Uterus (tissue), 4 donors: ENCODE results near the gene RAB33B. TPM values are rescaled to one million over a fixed set of nuclear protein-coding genes. Genes with fewer than 3 reads are reported as not detected.
"Not testable (repeated sequence)": the region's sequence is repeated elsewhere in the genome, so short reads cannot be mapped to it uniquely, and the experiment has no call there.

Source experiments
- DNase-seq, 2 donors: peaks; one replicate each; pipeline ENCODE4 v3.0.0-alpha.2; 2019 to 2020
- H3K27ac ChIP-seq, 2 donors: fragments of 200-600 bp; sonication (generic); 1 replicate in 1 of 2; 2 replicates in 1 of 2; pipeline ENCODE4 v1.5.1; 2016 to 2018
- H3K27me3 ChIP-seq, 2 donors: fragments of 200-600 bp; sonication (generic); one replicate each; pipeline ENCODE4 v1.5.1; 2018 to 2019; ENCODE audit warnings: control low read depth in 1 of 2
- H3K36me3 ChIP-seq, 2 donors: fragments of 200-600 bp; sonication (generic); one replicate each; pipeline ENCODE4 v1.5.1; 2019; ENCODE audit warnings: control low read depth in 1 of 2
- H3K4me1 ChIP-seq, 2 donors: fragments of 200-600 bp; sonication (generic); one replicate each; pipeline ENCODE4 v1.5.1; 2018 to 2019; ENCODE audit warnings: control low read depth in 1 of 2
- H3K4me3 ChIP-seq, 2 donors: fragments of 200-600 bp; sonication (generic); 1 replicate in 1 of 2; 2 replicates in 1 of 2; pipeline ENCODE4 v1.5.1; 2018 to 2019; ENCODE audit warnings: mild to moderate bottlenecking in 1 of 2
- H3K9me3 ChIP-seq, 2 donors: fragments of 200-600 bp; sonication (generic); one replicate each; pipeline ENCODE4 v1.5.1; 2019; ENCODE audit warnings: control low read depth in 1 of 2
- POLR2A ChIP-seq, 2 donors: fragments of 450-650 bp; IDR thresholded peaks; one replicate each; pipeline ENCODE4 v1.6.1; 2016; ENCODE audit warnings: antibody characterized with exemption in 2 of 2, mild to moderate bottlenecking in 1 of 2, moderate library complexity in 1 of 2
- intact Hi-C: fragments of 100-400 bp; cut with DNase I; formaldehyde crosslinking; loops from one replicate; pipeline ENCODE4 v1.15.1; 2023; ENCODE audit warnings: low total_unique reads
- total RNA-seq, 4 donors: library from RNA; depleted of rRNA in 3 of 4; stranded (reverse); fragments of >200 nt in 3 of 4; gene quantifications; one replicate each; pipeline versions ENCODE4 v1.1.0 to v1.2.4, GENCODE V29; 2014 to 2023
- TF ChIP-seq, protein P1 (sequence below), 4 experiments: fragments of 200-600 bp in 2 of 4; fragments of 450-650 bp in 2 of 4; sonication (generic) in 2 of 4; IDR thresholded peaks; one replicate each; pipeline ENCODE4 v1.5.1; 2016 to 2019; ENCODE audit warnings: antibody characterized with exemption in 4 of 4, mild to moderate bottlenecking in 2 of 4, moderate library complexity in 1 of 4
- donor health status: DM: yes; HTN: yes; CAD: no.

RAB33B gene
- total RNA-seq, 4 donors from 2014 or later = 9.2 to 46.8 (median 13.8) TPM

DNA sequence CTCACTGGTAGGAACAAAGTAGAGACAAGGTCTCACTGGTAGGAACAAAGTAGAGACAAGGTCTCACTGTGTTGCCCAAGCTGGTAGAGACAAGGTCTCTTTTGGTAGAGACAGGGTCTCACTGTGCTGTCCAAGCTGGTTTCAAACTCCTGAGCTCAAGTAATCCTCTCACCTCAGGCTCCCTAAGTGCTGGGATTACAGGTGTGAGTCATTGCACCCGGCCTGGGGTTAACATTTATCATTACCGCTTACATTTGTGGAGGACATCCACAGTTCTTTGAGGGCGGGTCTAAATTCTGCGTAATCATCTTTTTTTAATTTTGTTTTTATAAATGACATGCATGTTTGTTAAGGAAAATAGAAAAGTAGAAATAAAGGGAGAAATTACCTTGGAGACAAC lies 12.0 kb downstream of the RAB33B start:
- intact Hi-C loops = no loop called here
- H3K27ac ChIP-seq = no peak overlapping the region
- H3K36me3 ChIP-seq = no peaks in the 10 kb centered on the region
- H3K27me3 ChIP-seq = no peaks in the 10 kb centered on the region
- no peaks in the 10 kb centered on the region for H3K9me3 ChIP-seq
- peaks cover 0 to 3% of the 10 kb centered on the region in 2 donors for H3K4me1 ChIP-seq
- TF ChIP-seq POLR2A (IDR thresholded peaks at IDR 0.05) = no peak
- TF ChIP-seq, protein P1, sequence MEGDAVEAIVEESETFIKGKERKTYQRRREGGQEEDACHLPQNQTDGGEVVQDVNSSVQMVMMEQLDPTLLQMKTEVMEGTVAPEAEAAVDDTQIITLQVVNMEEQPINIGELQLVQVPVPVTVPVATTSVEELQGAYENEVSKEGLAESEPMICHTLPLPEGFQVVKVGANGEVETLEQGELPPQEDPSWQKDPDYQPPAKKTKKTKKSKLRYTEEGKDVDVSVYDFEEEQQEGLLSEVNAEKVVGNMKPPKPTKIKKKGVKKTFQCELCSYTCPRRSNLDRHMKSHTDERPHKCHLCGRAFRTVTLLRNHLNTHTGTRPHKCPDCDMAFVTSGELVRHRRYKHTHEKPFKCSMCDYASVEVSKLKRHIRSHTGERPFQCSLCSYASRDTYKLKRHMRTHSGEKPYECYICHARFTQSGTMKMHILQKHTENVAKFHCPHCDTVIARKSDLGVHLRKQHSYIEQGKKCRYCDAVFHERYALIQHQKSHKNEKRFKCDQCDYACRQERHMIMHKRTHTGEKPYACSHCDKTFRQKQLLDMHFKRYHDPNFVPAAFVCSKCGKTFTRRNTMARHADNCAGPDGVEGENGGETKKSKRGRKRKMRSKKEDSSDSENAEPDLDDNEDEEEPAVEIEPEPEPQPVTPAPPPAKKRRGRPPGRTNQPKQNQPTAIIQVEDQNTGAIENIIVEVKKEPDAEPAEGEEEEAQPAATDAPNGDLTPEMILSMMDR (IDR thresholded peaks at IDR 0.05) = no peak
- no peak for DNase-seq
- H3K4me3 ChIP-seq = no peak overlapping the region

DNA sequence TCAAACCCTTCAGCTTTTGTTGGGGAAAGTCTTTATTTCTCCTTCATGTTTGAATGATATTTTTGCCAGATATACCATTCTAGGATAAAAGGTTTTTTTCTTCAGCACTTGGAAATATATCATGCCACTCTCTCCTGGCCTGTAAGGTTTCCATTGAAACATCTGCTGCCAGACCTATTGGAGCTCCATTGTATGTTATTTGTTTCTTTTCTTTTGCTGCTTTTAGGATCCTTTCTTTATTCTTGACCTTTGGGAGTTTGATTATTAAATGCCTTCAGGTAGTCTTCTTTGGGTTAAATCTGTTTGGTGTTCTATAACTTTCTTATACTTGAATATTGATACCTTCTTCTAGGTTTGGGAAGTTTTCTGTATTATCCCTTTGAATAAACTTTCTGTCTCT lies 14.8 kb downstream of the RAB33B start:
- H3K27me3 ChIP-seq, H3K9me3 ChIP-seq, intact Hi-C loops, H3K4me3 ChIP-seq, H3K4me1 ChIP-seq, DNase-seq, H3K27ac ChIP-seq, H3K36me3 ChIP-seq: not testable (repeated sequence)

DNA sequence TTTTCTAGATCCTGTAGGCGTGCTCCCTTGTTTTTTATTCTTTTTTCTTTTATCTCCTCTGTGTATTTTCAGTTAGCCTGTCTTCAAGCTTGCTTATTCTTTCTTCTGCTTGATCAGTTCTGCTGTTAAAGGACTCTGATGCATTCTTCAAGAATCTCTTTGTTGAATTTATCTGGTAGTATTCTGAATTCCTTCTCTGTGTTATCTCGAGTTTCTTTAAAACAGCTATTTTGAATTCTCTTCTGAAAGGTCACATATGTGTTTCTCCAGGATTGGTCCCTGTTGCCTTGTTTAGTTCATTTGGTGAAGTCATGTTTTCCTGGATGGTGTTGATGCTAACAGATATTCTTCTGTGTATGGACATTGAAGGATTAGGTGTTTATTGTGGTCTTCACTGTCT lies 15.3 kb downstream of the RAB33B start:
- H3K27me3 ChIP-seq = no peaks in the 10 kb centered on the region
- DNase-seq = no peak
- no peaks in the 10 kb centered on the region for H3K4me1 ChIP-seq
- no peak overlapping the region for H3K27ac ChIP-seq
- no peaks in the 10 kb centered on the region for H3K9me3 ChIP-seq
- no peak overlapping the region for H3K4me3 ChIP-seq
- TF ChIP-seq POLR2A (IDR thresholded peaks at IDR 0.05) = no peak
- intact Hi-C loops = no loop called here
- H3K36me3 ChIP-seq = no peaks in the 10 kb centered on the region

DNA sequence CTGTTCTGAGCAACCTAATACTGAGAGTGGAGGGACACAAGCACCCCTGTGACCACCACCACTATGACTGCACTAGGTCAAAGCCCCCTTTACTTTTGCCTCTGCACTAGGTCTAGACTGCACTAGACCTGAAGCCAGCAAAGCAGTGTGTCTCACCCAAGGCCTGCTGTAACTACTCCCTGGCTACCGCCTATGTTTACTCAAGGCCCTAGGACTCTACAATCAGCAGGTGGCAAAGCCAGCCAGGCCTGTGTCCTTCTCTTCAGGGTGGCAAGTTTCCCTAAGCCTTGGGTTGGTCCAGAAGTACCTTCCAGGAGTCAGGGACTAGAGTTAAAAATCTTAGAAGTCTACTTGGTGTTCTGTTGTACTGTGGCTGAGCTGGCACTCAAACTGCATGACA lies 15.9 kb downstream of the RAB33B start:
- no peaks in the 10 kb centered on the region for H3K36me3 ChIP-seq
- intact Hi-C loops = no loop called here

DNA sequence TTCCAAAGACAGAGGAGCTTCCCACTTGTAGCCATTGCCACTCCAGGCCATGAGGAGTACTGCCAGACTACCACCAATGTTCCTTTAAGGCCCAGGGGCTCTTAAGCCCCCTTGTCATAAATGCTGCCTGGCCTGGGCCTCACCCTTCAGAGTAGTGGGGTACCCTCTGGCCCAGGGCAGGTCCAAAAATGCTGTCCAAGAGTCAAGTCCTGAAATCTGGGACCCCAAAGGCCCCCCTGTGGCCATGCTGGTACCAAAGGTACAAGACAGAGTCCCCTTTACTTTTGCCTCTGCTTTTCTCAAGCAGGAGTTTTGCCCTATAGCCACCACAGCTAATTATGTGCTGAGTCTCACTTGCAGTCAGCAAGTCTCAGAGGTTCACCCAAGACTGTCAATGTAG lies 16.4 kb downstream of the RAB33B start:
- Histone ChIP-seq H3K27ac (no peak overlapping the region), H3K36me3 (no peaks in the 10 kb centered on the region), H3K9me3 (no peaks in the 10 kb centered on the region), H3K27me3 (no peaks in the 10 kb centered on the region), H3K4me3 (no peak overlapping the region), H3K4me1 (no peaks in the 10 kb centered on the region)
- no peak for DNase-seq
- TF ChIP-seq POLR2A (IDR thresholded peaks at IDR 0.05) = no peak
- intact Hi-C loops = no loop called here

More for the DNA sequence above, 15.9 kb downstream of the RAB33B start:
- DNase-seq = no peak
- no peaks in the 10 kb centered on the region for H3K9me3 ChIP-seq
- no peak overlapping the region for H3K27ac ChIP-seq
- H3K4me1 ChIP-seq = no peaks in the 10 kb centered on the region
- no peaks in the 10 kb centered on the region for H3K27me3 ChIP-seq
- TF ChIP-seq POLR2A (IDR thresholded peaks at IDR 0.05) = no peak
- TF ChIP-seq, protein P1 (IDR thresholded peaks at IDR 0.05) = no peak
- no peak overlapping the region for H3K4me3 ChIP-seq

DNA sequence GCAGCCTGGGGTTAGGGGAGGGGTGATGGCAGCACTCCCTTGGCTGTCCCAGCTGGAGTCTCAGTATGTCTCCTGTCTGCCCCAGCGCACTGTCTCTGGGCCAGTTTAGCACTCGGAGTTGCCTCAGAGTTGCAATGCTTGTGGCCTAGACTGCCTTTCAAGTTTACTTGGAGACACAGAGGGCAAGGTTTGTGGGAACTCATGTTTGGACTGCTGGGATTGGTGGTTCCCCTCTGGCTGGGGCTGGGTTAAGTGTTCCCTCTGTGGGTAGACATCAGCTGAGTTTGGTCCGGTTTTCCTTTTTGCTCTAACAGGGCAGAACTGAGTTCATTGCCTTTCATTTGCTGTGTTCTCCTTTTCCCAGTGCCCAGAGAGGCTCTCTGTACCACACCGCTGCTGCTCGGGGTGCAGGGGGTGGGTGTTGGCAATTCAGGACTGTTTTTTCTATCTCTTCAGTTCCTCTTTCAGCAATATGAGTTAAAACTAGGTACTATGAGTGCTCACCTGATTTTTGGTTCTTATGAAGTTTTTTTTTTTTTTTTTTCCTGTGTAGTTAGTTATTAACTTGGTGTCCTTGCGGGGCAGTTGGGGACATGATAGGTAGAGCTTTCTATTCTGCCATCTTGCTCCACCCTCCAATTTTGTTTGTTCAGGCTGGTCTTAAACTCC lies 17.2 kb downstream of the RAB33B start:
- TF ChIP-seq, protein P1 (IDR thresholded peaks at IDR 0.05) = no peak
- no peak for TF ChIP-seq POLR2A (IDR thresholded peaks at IDR 0.05)
- H3K36me3 ChIP-seq = no peaks in the 10 kb centered on the region
- H3K27ac ChIP-seq = no peak overlapping the region
- no peaks in the 10 kb centered on the region for H3K4me1 ChIP-seq
- H3K4me3 ChIP-seq = no peak overlapping the region
- no peaks in the 10 kb centered on the region for H3K9me3 ChIP-seq
- H3K27me3 ChIP-seq = no peaks in the 10 kb centered on the region
- intact Hi-C loops = no loop called here
- no peak for DNase-seq

DNA sequence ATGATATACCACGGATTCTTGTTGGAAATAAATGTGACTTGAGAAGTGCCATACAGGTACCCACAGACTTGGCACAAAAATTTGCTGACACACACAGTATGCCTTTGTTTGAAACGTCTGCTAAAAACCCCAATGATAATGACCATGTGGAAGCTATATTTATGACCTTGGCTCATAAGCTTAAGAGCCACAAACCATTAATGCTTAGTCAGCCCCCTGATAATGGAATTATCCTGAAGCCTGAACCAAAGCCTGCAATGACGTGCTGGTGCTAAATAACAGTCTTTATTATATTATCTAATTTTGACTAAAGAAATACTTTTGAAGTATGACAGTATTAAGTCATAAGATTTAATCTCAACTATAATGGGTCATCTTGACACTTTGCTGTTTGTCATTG lies 18.9 kb downstream of the RAB33B start:
- Histone ChIP-seq H3K4me1 (no peaks in the 10 kb centered on the region), H3K27me3 (no peaks in the 10 kb centered on the region), H3K9me3 (no peaks in the 10 kb centered on the region), H3K27ac (no peak overlapping the region), H3K36me3 (no peaks in the 10 kb centered on the region), H3K4me3 (no peak overlapping the region)
- intact Hi-C loops = no loop called here
- no peak for DNase-seq
- no peak for TF ChIP-seq POLR2A (IDR thresholded peaks at IDR 0.05)
- TF ChIP-seq, protein P1 (IDR thresholded peaks at IDR 0.05) = no peak
